Activated CD4-positive, alpha-beta memory T cell treated with anti-CD3 and anti-CD28 coated beads, Interleukin-2, amount 10 ng/mL, durations not matched to agents 7 days and 5 days (primary cell): ENCODE results near the gene ARHGAP31. TPM values are rescaled to one million over a fixed set of nuclear protein-coding genes. Genes with fewer than 3 reads are reported as not detected.
A peak's percentile ranks its signal among the peaks of the same experiment; 100 is the strongest.
"Not testable (repeated sequence)": the region's sequence is repeated elsewhere in the genome, so short reads cannot be mapped to it uniquely, and the experiment has no call there.

Experiments used
- CTCF ChIA-PET: fragments of 350-600 bp; sonication (Branson Sonifier 250); formaldehyde crosslinking; loops from one replicate; lab custom pipeline; 2021; ENCODE audit warnings: antibody characterized with exemption, inconsistent platforms; lab: Charles Lee
- POLR2A ChIA-PET: fragments of 350-600 bp; sonication (Branson Sonifier 250); formaldehyde crosslinking; loops from one replicate; lab custom pipeline; 2021; ENCODE audit warnings: antibody characterized with exemption; lab: Charles Lee
- DNase-seq: peaks from one replicate; pipeline ENCODE4 v3.0.0-alpha.2; 2020
- H3K27ac Mint-ChIP-seq: one replicate; pipeline ENCODE4 v1.8.0; 2021; ENCODE audit warnings: mild to moderate bottlenecking, mixed read lengths
- H3K27me3 Mint-ChIP-seq: one replicate; pipeline ENCODE4 v1.8.0; 2021; ENCODE audit warnings: mixed read lengths
- H3K36me3 Mint-ChIP-seq: one replicate; pipeline ENCODE4 v1.8.0; 2021; ENCODE audit warnings: low read depth, mixed read lengths
- H3K4me1 Mint-ChIP-seq: one replicate; pipeline ENCODE4 v1.8.0; 2021; ENCODE audit warnings: mixed read lengths
- H3K4me3 Mint-ChIP-seq: one replicate; pipeline ENCODE4 v1.8.0; 2021; ENCODE audit warnings: mild to moderate bottlenecking, mixed read lengths
- H3K9me3 Mint-ChIP-seq: one replicate; pipeline ENCODE4 v1.8.0; 2021; ENCODE audit warnings: mixed read lengths
- total RNA-seq, 2 experiments: library from RNA; stranded (reverse); gene quantifications; one replicate each; pipeline ENCODE4 v1.2.3, GENCODE V29; 2021

ARHGAP31 gene, protein sequence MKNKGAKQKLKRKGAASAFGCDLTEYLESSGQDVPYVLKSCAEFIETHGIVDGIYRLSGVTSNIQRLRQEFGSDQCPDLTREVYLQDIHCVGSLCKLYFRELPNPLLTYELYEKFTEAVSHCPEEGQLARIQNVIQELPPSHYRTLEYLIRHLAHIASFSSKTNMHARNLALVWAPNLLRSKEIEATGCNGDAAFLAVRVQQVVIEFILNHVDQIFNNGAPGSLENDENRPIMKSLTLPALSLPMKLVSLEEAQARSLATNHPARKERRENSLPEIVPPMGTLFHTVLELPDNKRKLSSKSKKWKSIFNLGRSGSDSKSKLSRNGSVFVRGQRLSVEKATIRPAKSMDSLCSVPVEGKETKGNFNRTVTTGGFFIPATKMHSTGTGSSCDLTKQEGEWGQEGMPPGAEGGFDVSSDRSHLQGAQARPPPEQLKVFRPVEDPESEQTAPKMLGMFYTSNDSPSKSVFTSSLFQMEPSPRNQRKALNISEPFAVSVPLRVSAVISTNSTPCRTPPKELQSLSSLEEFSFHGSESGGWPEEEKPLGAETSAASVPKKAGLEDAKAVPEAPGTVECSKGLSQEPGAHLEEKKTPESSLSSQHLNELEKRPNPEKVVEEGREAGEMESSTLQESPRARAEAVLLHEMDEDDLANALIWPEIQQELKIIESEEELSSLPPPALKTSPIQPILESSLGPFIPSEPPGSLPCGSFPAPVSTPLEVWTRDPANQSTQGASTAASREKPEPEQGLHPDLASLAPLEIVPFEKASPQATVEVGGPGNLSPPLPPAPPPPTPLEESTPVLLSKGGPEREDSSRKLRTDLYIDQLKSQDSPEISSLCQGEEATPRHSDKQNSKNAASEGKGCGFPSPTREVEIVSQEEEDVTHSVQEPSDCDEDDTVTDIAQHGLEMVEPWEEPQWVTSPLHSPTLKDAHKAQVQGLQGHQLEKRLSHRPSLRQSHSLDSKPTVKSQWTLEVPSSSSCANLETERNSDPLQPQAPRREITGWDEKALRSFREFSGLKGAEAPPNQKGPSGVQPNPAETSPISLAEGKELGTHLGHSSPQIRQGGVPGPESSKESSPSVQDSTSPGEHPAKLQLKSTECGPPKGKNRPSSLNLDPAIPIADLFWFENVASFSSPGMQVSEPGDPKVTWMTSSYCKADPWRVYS (N-terminal part only)
- total RNA-seq: 1 to 10 TPM; 3.7 to 4.5 TPM

DNA sequence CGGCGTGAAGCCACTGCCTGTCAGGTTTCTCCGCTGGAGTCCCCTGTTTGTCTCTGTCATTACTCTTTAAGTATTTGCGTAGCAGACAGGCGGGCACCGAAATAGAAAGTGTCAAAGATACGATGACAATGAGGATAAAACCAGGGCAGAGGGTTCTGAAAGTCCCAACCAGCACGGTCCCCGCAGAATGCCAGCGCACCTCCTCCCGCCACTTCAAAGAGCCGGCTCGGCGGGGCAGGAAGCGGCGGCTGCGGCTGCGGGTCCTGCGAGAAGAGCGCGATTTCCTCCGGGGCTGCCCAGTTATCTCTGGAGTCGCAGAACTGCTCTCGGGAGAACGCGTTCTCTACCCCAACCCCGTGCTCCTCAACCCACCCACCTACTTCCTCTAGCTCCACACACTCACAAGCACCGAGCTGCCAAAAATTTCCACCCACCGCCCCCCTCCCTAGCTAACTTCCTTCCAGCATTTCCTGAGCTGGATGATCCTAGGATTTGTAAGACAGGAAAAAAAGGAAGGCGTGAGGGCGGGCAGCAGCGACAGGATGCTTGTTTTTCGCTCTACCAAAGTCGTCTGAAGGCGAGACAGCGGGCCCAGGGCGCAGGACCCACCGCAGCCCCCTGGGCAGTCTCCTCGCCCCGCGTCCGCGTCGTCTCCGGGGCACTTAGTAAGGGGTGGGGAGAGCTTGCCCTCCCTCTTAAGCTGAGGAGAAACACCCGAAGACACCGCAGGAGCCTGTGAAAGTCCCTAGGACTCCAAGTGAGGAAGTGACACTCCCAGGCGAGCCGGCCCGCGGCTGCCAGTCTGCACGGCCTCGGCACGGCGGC is at the start of gene ARHGAP31:
TSS of gene ARHGAP31 (plus strand) at position 513 of the 825 bp plus-strand sequence. CDS start 522 bp downstream, outside the sequence.
- Mint-ChIP-seq H3K36me3 (peaks cover 3% of the 10 kb centered on the region), H3K4me1 (peaks cover 47% of the 10 kb centered on the region), H3K27me3 (peaks cover 28% of the 10 kb centered on the region), H3K4me3 (peak within 1 kb of the TSS; percentile 80), H3K27ac (peak within 1 kb of the TSS; percentile 76), H3K9me3 (no peaks in the 10 kb centered on the region)
- DNase-seq: peak; percentile 84
- CTCF ChIA-PET: interaction anchor here (1.2 to 2.5 kb wide), 2 partner anchors 53 to 59 kb away, joined by 3 to 8 read pairs; partner anchors contain the start of gene B4GALT4
- POLR2A ChIA-PET: interaction anchor here (0.7 to 5.9 kb wide), 10 partner anchors 10 to 801 kb away, joined by 3 to 60 read pairs (median 5); partner anchors contain the start of genes B4GALT4, GSK3B, POGLUT1 and TMEM39A

GRCh38 chr3:119245778-119246177 is 48.4 kb upstream of the ARHGAP31 start:
- CTCF ChIA-PET: interaction anchor here (1.7 kb wide), 1 partner anchor 361 kb away, joined by 4 read pairs; no protein-coding TSS in a partner anchor
- DNase-seq: no peak
- Mint-ChIP-seq H3K36me3 (peaks cover 3% of the 10 kb centered on the region), H3K4me3 (no peak overlapping the region), H3K27ac (no peak overlapping the region), H3K9me3 (peaks cover 3% of the 10 kb centered on the region), H3K4me1 (peaks cover 8% of the 10 kb centered on the region), H3K27me3 (peaks cover 9% of the 10 kb centered on the region)
- POLR2A ChIA-PET: interaction anchor here (0.5 kb wide), 1 partner anchor 432 kb away, joined by 3 read pairs; no protein-coding TSS in a partner anchor

DNA sequence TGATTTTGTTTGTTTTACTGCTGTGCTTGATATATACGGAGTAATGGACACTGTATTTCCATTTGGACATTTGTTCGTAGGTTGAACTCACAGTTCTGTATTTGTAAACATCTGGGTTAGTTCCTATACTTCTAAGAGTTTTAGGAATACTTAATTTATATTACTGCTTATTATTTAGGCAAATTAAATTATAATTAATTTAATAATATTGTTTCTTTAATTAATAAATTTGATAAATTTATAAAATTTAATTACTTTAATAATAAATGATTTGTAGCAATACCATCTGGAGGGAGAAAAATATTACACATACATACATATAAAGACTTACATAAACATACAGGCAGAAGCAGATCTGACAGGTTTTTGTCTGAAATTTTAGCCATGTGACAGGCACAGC is 39.0 kb upstream of the ARHGAP31 start:
- H3K27me3 Mint-ChIP-seq: peaks cover 4% of the 10 kb centered on the region
- no peaks in the 10 kb centered on the region for H3K9me3 Mint-ChIP-seq
- ChIA-PET POLR2A (no interaction called here), CTCF (no interaction called here)
- no peaks in the 10 kb centered on the region for H3K36me3 Mint-ChIP-seq
- no peak overlapping the region for H3K4me3 Mint-ChIP-seq
- H3K4me1 Mint-ChIP-seq: no peaks in the 10 kb centered on the region
- no peak for DNase-seq
- no peak overlapping the region for H3K27ac Mint-ChIP-seq

DNA sequence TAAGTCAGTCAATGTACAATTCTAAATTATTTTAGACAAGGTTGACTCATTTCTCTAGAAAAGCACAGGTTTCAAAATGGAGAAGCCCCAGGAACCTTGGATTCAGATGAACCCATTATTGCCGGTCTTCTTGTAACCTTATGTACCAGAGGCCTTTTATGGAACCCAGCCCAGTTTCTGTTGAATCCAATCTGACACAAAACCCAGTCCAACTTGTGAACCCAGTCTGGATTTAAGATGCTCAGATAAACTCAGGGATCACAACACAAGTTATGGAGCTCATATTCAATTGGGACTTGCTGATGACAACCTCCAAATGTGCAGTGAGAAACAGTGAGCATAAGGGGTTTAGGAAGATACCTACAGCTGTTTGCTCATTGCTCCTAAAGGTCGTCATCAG is 37.1 kb upstream of the ARHGAP31 start:
- ChIA-PET POLR2A (no interaction called here), CTCF (interaction anchor here (0.5 to 2.7 kb wide), 3 partner anchors 16 to 1172 kb away, joined by 3 to 9 read pairs (median 3); partner anchors contain the start of gene B4GALT4)
- no peaks in the 10 kb centered on the region for H3K9me3 Mint-ChIP-seq
- H3K27ac Mint-ChIP-seq: no peak overlapping the region
- no peak overlapping the region for H3K4me3 Mint-ChIP-seq
- H3K27me3 Mint-ChIP-seq: peaks cover 6% of the 10 kb centered on the region
- H3K36me3 Mint-ChIP-seq: no peaks in the 10 kb centered on the region
- no peaks in the 10 kb centered on the region for H3K4me1 Mint-ChIP-seq
- DNase-seq: no peak

- Mint-ChIP-seq H3K27me3 (peaks cover 6% of the 10 kb centered on the region), H3K9me3 (no peaks in the 10 kb centered on the region), H3K4me1 (no peaks in the 10 kb centered on the region), H3K27ac (no peak overlapping the region), H3K36me3 (no peaks in the 10 kb centered on the region), H3K4me3 (no peak overlapping the region)
- ChIA-PET POLR2A (no interaction called here), CTCF (interaction anchor here (0.5 to 2.7 kb wide), 3 partner anchors 17 to 1173 kb away, joined by 3 to 9 read pairs (median 3); partner anchors contain the start of gene B4GALT4)
- no peak for DNase-seq
Measured at GRCh38 chr3:119257654-119258410, 36.4 kb upstream of the ARHGAP31 start.

DNA sequence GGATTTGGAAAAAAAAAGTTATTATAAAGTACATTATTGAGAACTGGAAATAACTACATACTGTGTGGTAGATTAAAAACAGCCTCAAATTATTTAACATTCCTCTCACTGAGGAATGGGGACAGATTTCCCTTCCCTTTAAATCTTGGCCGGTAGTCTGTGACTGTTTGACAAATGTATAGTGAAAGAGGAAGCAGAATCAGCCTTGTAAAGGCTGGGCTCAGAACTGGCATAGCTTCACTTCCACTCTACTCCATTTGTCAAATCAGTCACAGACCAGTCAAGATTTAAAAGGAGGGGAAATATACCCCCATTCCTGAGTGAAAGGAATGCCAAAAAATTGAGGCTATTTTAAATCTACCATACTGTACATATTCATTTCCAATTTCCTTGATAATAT is 35.3 kb upstream of the ARHGAP31 start:
- Mint-ChIP-seq H3K27ac (no peak overlapping the region), H3K4me1 (no peaks in the 10 kb centered on the region), H3K9me3 (no peaks in the 10 kb centered on the region), H3K4me3 (no peak overlapping the region), H3K36me3 (no peaks in the 10 kb centered on the region), H3K27me3 (peaks cover 6% of the 10 kb centered on the region)
- ChIA-PET CTCF (interaction anchor here (2.7 kb wide), 1 partner anchor 18 kb away, joined by 9 read pairs; the partner anchor contains the start of gene B4GALT4), POLR2A (no interaction called here)
- DNase-seq: no peak

- H3K4me1 Mint-ChIP-seq: no peaks in the 10 kb centered on the region
- peaks cover 4% of the 10 kb centered on the region for H3K27me3 Mint-ChIP-seq
- H3K4me3 Mint-ChIP-seq: no peak overlapping the region
- ChIA-PET CTCF (interaction anchor here (0.6 kb wide), 1 partner anchor 814 kb away, joined by 3 read pairs; no protein-coding TSS in a partner anchor), POLR2A (no interaction called here)
- H3K9me3 Mint-ChIP-seq: no peaks in the 10 kb centered on the region
- H3K36me3 Mint-ChIP-seq: no peaks in the 10 kb centered on the region
- no peak overlapping the region for H3K27ac Mint-ChIP-seq
- no peak for DNase-seq
Measured at GRCh38 chr3:119259821-119260220, 34.4 kb upstream of the ARHGAP31 start.

DNA sequence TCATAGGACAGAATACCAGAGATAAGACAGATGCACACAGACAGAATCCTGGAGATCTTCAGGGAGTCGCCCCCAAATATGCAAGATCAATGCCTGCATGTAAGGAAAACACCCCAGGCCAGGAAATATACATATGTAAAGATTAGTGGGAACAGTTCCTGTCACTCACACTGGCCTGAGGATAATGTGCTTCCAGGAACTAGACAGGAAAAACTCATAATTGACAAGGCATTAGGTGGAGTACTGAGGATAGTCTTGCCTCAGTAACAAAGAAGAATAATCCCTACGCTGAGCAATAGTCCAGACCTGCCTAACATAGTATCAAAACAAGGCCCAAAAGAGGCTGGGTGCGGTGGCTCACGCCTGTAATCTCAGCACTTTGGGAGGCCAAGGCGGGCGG is 33.1 kb upstream of the ARHGAP31 start:
- ChIA-PET CTCF (interaction anchor here (0.8 kb wide), 1 partner anchor 429 kb away, joined by 3 read pairs; no protein-coding TSS in a partner anchor), POLR2A (no interaction called here)
- no peak for DNase-seq
- H3K4me3 Mint-ChIP-seq: no peak overlapping the region
- H3K36me3 Mint-ChIP-seq: no peaks in the 10 kb centered on the region
- no peaks in the 10 kb centered on the region for H3K4me1 Mint-ChIP-seq
- no peak overlapping the region for H3K27ac Mint-ChIP-seq
- H3K9me3 Mint-ChIP-seq: no peaks in the 10 kb centered on the region
- H3K27me3 Mint-ChIP-seq: peaks cover 2% of the 10 kb centered on the region

DNA sequence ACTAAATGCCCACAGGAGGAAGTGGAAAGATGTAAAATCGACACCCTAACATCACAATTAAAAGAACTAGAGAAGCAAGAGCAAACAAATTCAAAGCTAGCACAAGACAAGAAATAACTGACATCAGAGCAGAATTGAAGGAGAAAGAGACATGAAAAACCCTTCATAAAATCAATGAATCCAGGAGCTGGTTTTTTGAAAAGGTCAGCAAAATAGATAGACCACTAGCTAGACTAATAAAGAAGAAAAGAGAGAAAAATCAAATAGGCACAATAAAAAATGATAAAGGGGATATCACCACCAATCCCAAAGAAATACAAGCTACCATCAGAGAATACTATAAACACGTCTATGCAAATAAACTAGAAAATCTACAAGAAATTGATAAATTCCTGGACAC is 24.0 kb upstream of the ARHGAP31 start:
- H3K9me3 Mint-ChIP-seq, DNase-seq, H3K4me1 Mint-ChIP-seq, H3K27ac Mint-ChIP-seq, H3K4me3 Mint-ChIP-seq, POLR2A ChIA-PET, H3K36me3 Mint-ChIP-seq, CTCF ChIA-PET: not testable (repeated sequence)
- H3K27me3 Mint-ChIP-seq: peaks cover 32% of the 10 kb centered on the region

- CTCF ChIA-PET: interaction anchor here (1.3 to 3.1 kb wide), 2 partner anchors 76 to 404 kb away, joined by 6 to 11 read pairs; no protein-coding TSS in a partner anchor
- POLR2A ChIA-PET: interaction anchor here (1.6 kb wide), 1 partner anchor 46 kb away, joined by 4 read pairs; no protein-coding TSS in a partner anchor
- Mint-ChIP-seq H3K36me3 (no peaks in the 10 kb centered on the region), H3K4me1 (no peaks in the 10 kb centered on the region), H3K27me3 (peaks cover 6% of the 10 kb centered on the region), H3K27ac (no peak overlapping the region), H3K4me3 (no peak overlapping the region), H3K9me3 (peaks cover 2% of the 10 kb centered on the region)
- DNase-seq: no peak
Measured at GRCh38 chr3:119276680-119277079, 17.5 kb upstream of the ARHGAP31 start.

GRCh38 chr3:119279101-119279554 is 15.1 kb upstream of the ARHGAP31 start:
- no peaks in the 10 kb centered on the region for H3K4me1 Mint-ChIP-seq
- no peak overlapping the region for H3K4me3 Mint-ChIP-seq
- peaks cover 20% of the 10 kb centered on the region for H3K9me3 Mint-ChIP-seq
- POLR2A ChIA-PET: interaction anchor here (1.8 kb wide), 1 partner anchor 15 kb away, joined by 4 read pairs; the partner anchor contains the start of gene ARHGAP31
- no peak overlapping the region for H3K27ac Mint-ChIP-seq
- peaks cover 13% of the 10 kb centered on the region for H3K36me3 Mint-ChIP-seq
- DNase-seq: no peak
- peaks cover 5% of the 10 kb centered on the region for H3K27me3 Mint-ChIP-seq
- CTCF ChIA-PET: no interaction called here
